Measurements from ENCODE around the gene B4GALNT1. TPM values are rescaled to one million over a fixed set of nuclear protein-coding genes. Genes with fewer than 3 reads are reported as not detected.

Gene B4GALNT1
- total RNA-seq, 2 experiments from 2014 or later: 1.2 to 3.1 TPM

- CTCF ChIA-PET (ENCODE audit: unreplicated experiment): no interaction called here
- POLR2A ChIA-PET: no interaction called here
- Histone ChIP-seq H3K9me2 (ENCODE audit: insufficient read depth, low read length) (no peaks in the 10 kb centered on the region), H3K4me2 (ENCODE audit: low read length) (no peak overlapping the region), H3K9me3 (ENCODE audit: low read length) (no peaks in the 10 kb centered on the region), H3K4me1 (ENCODE audit: insufficient read depth, low read length, poor library complexity, severe bottlenecking) (no peaks in the 10 kb centered on the region), H2AFZ (ENCODE audit: low read length) (no peak overlapping the region), H4K20me1 (ENCODE audit: insufficient read depth, low read length) (no peaks in the 10 kb centered on the region), H3K27ac (ENCODE audit: low read depth, low read length, poor library complexity, severe bottlenecking) (no peak overlapping the region), H3K79me2 (ENCODE audit: insufficient read depth, low read depth, low read length) (no peaks in the 10 kb centered on the region), H3K4me3 (ENCODE audit: low read depth, low read length, poor library complexity, severe bottlenecking) (no peak overlapping the region), H3K36me3 (ENCODE audit: insufficient read depth, low read length) (no peaks in the 10 kb centered on the region)
- DNase-seq (ENCODE audit: low spot score): no peak
- intact Hi-C loops (cut with micrococcal nuclease; ENCODE audit: unreplicated experiment): no loop called here
- no peak for TF ChIP-seq CTCF (conservative IDR thresholded peaks at IDR 0.05; ENCODE audit: low read length)
- BruUV-seq (replicated peaks): no TSS peak
These were observed 6.0 kb downstream of the B4GALNT1 start for GRCh38 chr12:57626921-57627445.

GRCh38 chr12:57626111-57626920 lies 6.7 kb downstream of the B4GALNT1 start:
- no peak overlapping the region for H3K4me2 ChIP-seq (ENCODE audit: low read length)
- BruUV-seq (replicated peaks): no TSS peak
- no peaks in the 10 kb centered on the region for H4K20me1 ChIP-seq (ENCODE audit: insufficient read depth, low read length)
- no peaks in the 10 kb centered on the region for H3K4me1 ChIP-seq (ENCODE audit: insufficient read depth, low read length, poor library complexity, severe bottlenecking)
- ChIA-PET CTCF (ENCODE audit: unreplicated experiment) (no interaction called here), POLR2A (no interaction called here)
- H3K79me2 ChIP-seq (ENCODE audit: insufficient read depth, low read depth, low read length): no peaks in the 10 kb centered on the region
- no peak overlapping the region for H3K27ac ChIP-seq (ENCODE audit: low read depth, low read length, poor library complexity, severe bottlenecking)
- no peak overlapping the region for H3K4me3 ChIP-seq (ENCODE audit: low read depth, low read length, poor library complexity, severe bottlenecking)
- intact Hi-C loops (cut with micrococcal nuclease; ENCODE audit: unreplicated experiment): no loop called here
- H3K9me3 ChIP-seq (ENCODE audit: low read length): no peaks in the 10 kb centered on the region
- H2AFZ ChIP-seq (ENCODE audit: low read length): no peak overlapping the region
- H3K9me2 ChIP-seq (ENCODE audit: insufficient read depth, low read length): no peaks in the 10 kb centered on the region
- H3K36me3 ChIP-seq (ENCODE audit: insufficient read depth, low read length): no peaks in the 10 kb centered on the region
- DNase-seq (ENCODE audit: low spot score): no peak
- TF ChIP-seq CTCF (conservative IDR thresholded peaks at IDR 0.05; ENCODE audit: low read length) (no peak), EZH2phosphoT487 (IDR thresholded peaks at IDR 0.05; ENCODE audit: borderline replicate concordance, low read depth, low read length) (no peak)
